ENCODE measurements around the gene CCDC92B.

DNA sequence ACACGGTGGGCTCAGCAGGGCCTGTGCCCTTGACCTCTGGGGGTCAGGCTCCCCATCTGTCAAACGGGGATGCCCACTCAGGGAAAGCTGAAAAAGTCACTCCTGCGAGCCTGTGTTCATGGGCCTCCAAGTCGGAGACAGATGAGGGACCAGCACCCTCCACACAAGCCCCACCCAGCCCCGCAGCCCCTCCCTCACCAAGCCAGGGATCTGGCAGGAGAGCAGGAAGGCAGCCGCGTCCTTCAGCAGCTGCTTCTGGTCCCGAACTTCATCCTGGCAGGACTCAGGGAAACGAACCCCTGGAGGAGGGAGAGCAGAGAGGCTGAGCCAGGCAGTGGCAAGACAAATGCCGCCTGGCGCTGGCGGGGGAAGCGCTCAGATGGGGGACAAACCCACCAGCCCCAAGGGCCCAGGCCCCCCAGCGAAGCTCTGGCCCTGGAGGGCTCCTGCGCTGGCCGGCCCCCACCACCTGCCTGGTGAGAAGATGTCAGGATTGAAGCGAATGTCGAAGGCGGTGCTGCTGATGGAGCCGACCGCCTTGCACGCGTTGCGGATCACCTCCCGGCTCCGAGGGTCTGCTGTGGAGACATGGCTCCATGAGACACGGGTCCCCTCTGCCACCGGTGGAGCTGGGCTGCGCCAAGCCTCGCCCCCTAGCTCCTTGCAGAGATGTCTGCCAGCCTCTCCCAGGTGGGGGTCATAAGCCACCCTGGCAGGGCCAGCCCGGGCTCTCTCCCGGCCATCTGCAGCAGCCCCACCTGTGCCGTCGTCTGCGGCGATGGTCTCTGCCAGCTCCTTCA, 53.3 kb downstream of the CCDC92B start:
- TF ChIP-seq POLR2A (IDR thresholded peaks at IDR 0.05) (no peak), EP300 (IDR thresholded peaks at IDR 0.05) (no peak)
- TF ChIP-seq, protein P1, sequence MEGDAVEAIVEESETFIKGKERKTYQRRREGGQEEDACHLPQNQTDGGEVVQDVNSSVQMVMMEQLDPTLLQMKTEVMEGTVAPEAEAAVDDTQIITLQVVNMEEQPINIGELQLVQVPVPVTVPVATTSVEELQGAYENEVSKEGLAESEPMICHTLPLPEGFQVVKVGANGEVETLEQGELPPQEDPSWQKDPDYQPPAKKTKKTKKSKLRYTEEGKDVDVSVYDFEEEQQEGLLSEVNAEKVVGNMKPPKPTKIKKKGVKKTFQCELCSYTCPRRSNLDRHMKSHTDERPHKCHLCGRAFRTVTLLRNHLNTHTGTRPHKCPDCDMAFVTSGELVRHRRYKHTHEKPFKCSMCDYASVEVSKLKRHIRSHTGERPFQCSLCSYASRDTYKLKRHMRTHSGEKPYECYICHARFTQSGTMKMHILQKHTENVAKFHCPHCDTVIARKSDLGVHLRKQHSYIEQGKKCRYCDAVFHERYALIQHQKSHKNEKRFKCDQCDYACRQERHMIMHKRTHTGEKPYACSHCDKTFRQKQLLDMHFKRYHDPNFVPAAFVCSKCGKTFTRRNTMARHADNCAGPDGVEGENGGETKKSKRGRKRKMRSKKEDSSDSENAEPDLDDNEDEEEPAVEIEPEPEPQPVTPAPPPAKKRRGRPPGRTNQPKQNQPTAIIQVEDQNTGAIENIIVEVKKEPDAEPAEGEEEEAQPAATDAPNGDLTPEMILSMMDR (IDR thresholded peaks at IDR 0.05): no peak

All from ovary (tissue), 3 donors.